Calu3 (cell line): Measurements from ENCODE around the gene CACHD1. TPM values are rescaled to one million over a fixed set of nuclear protein-coding genes. Genes with fewer than 3 reads are reported as not detected.

ENCODE experiments used
- BruUV-seq: library from RNA; stranded (reverse); fragments of 400-500 nt; replicated peaks from 2 replicates; lab custom pipeline; 2021; lab: Mats Ljungman, UMichigan
- CTCF ChIA-PET: fragments of 300-600 bp; sonication (Branson Sonifier 250); formaldehyde crosslinking; loops from one replicate; lab custom pipeline; 2022; ENCODE audit warnings: antibody characterized with exemption; lab: Charles Lee
- DNase-seq: peaks from one replicate; pipeline ENCODE4 v3.0.0; 2022
- H3K27ac Mint-ChIP-seq: one replicate; pipeline ENCODE4 v1.8.0; 2022; ENCODE audit warnings: mixed read lengths; ENCODE audit not compliant: unreplicated experiment
- H3K27me3 Mint-ChIP-seq: one replicate; pipeline ENCODE4 v1.8.0; 2022; ENCODE audit warnings: mixed read lengths; ENCODE audit not compliant: unreplicated experiment
- H3K36me3 Mint-ChIP-seq: one replicate; pipeline ENCODE4 v1.8.0; 2022; ENCODE audit warnings: mild to moderate bottlenecking, moderate library complexity, mixed read lengths; ENCODE audit not compliant: insufficient read depth, unreplicated experiment
- H3K4me1 Mint-ChIP-seq: one replicate; pipeline ENCODE4 v1.8.0; 2022; ENCODE audit warnings: mild to moderate bottlenecking, low read depth, mixed read lengths; ENCODE audit not compliant: unreplicated experiment
- H3K4me3 Mint-ChIP-seq: one replicate; pipeline ENCODE4 v1.8.0; 2022; ENCODE audit warnings: mild to moderate bottlenecking, low read depth, moderate library complexity, mixed read lengths; ENCODE audit not compliant: unreplicated experiment
- H3K9me3 Mint-ChIP-seq: one replicate; pipeline ENCODE4 v1.8.0; 2022; ENCODE audit warnings: low read depth, mixed read lengths; ENCODE audit not compliant: unreplicated experiment
- CTCF ChIP-seq: fragments of 200-600 bp; IDR thresholded peaks from one replicate; pipeline ENCODE4 v1.8.0; 2022; ENCODE audit warnings: antibody characterized with exemption; ENCODE audit not compliant: unreplicated experiment
- intact Hi-C: fragments of 100-400 bp; cut with micrococcal nuclease; formaldehyde crosslinking; loops from one replicate; pipeline ENCODE4 v1.10.0; 2022; ENCODE audit not compliant: unreplicated experiment
- total RNA-seq: library from RNA; stranded (reverse); gene quantifications from 2 replicates; pipeline ENCODE4 v1.2.3, GENCODE V29; 2022

The CACHD1 gene
- total RNA-seq, 1 experiment from 2014 or later = 3.5 TPM

DNA sequence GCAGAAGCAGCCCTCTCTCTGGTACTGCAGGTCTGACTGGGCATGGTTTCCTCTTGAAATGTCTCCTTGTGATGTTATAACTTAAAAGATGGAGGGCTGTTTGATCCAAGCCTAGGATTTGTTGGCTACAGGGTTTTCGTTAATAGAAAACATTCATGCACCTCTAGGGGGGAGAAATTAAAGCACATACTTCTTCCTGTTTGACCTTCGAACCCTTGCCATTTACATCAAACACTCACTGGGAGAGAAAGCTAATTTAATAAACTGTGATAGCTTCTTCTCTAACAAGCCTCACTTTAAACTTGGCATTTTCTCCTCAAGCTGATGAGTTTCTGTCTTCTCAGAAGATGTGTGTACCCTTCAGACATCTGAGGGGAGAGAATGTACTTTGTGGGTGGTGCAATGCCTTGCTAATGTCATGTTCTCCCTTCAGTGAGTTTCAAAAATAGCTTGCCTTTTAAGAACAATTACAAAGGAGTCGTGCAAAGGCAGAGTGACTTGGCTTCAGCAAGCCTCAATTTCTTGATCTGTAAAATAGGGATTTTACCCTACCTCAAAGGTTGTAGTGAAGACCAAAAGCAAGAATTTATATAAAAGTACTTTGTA, 20.4 kb downstream of the CACHD1 start:
- DNase-seq = no peak
- Mint-ChIP-seq H3K36me3 (no peaks in the 10 kb centered on the region), H3K9me3 (no peaks in the 10 kb centered on the region), H3K27me3 (no peaks in the 10 kb centered on the region), H3K27ac (no peak overlapping the region), H3K4me1 (peaks cover 7% of the 10 kb centered on the region), H3K4me3 (no peak overlapping the region)
- no TSS peak for BruUV-seq
- CTCF ChIA-PET = no interaction called here
- TF ChIP-seq CTCF = no peak
- intact Hi-C loops = no loop called here

- H3K27me3 Mint-ChIP-seq = no peaks in the 10 kb centered on the region
- H3K4me3 Mint-ChIP-seq = no peak overlapping the region
- no peak for TF ChIP-seq CTCF
- BruUV-seq = no TSS peak
- no peak for DNase-seq
- H3K27ac Mint-ChIP-seq = no peak overlapping the region
- intact Hi-C loops = no loop called here
- H3K9me3 Mint-ChIP-seq = no peaks in the 10 kb centered on the region
- CTCF ChIA-PET = interaction anchor here (0.7 kb wide), 1 partner anchor 244 kb away, joined by 4 read pairs; no protein-coding TSS in a partner anchor
- H3K4me1 Mint-ChIP-seq = peaks cover 7% of the 10 kb centered on the region
- no peaks in the 10 kb centered on the region for H3K36me3 Mint-ChIP-seq
Observed at GRCh38 chr1:64492424-64492823, 22.5 kb downstream of the CACHD1 start.

DNA sequence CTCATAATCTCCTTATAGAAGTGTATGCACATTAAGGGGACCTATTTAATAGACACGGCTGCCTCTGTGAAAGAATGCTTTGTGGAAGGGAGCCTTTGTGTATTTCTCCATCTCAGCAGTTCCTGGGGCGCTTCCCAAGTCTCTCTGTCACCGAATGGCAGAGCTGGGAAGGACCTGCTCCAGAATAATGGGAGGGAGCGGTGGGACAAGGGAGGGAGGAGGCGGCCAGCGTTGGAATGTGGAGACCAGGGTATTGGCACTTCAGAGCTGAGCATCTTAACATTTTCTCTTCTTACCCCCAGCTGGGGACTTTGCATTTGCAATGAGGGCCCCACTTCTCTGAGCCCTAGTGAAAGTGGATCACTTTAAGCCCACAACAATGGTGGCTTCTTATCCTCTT, 23.9 kb downstream of the CACHD1 start:
- H3K4me1 Mint-ChIP-seq = peaks cover 7% of the 10 kb centered on the region
- no peaks in the 10 kb centered on the region for H3K27me3 Mint-ChIP-seq
- DNase-seq = no peak
- TF ChIP-seq CTCF = no peak
- no peak overlapping the region for H3K4me3 Mint-ChIP-seq
- CTCF ChIA-PET = no interaction called here
- H3K9me3 Mint-ChIP-seq = no peaks in the 10 kb centered on the region
- no peaks in the 10 kb centered on the region for H3K36me3 Mint-ChIP-seq
- BruUV-seq = no TSS peak
- H3K27ac Mint-ChIP-seq = no peak overlapping the region
- intact Hi-C loops = no loop called here

DNA sequence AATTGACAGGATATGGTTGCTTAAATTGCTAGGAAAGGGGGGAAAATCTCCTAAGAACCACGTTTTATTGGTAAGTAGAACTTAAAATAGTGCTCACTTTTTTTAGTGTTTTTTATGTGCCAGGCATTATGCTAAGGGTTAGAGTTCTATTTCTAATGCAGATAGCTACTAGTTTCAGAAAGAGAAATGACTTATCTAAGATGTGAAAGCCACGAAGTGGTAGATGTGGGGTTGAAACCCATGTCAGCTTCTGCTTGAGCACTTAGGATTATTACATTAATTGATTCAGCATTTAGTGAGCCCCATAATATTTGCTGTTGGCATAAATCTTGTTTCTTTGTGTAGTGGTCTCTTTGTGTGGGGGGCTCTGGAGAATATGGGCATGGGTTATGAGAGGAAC, 24.7 kb downstream of the CACHD1 start:
- Mint-ChIP-seq H3K4me3 (no peak overlapping the region), H3K9me3 (no peaks in the 10 kb centered on the region), H3K27me3 (no peaks in the 10 kb centered on the region), H3K36me3 (no peaks in the 10 kb centered on the region), H3K27ac (no peak overlapping the region), H3K4me1 (peaks cover 7% of the 10 kb centered on the region)
- no peak for TF ChIP-seq CTCF
- BruUV-seq = no TSS peak
- CTCF ChIA-PET = interaction anchor here (0.8 kb wide), 1 partner anchor 40 kb away, joined by 4 read pairs; no protein-coding TSS in a partner anchor
- intact Hi-C loops = no loop called here
- no peak for DNase-seq
